Keratinocyte (primary cell): ENCODE measurements around the gene KCND2. TPM values are rescaled to one million over a fixed set of nuclear protein-coding genes. Genes with fewer than 3 reads are reported as not detected.

Experiments
- DNase-seq: peaks from one replicate; pipeline ENCODE4 v3.0.0-alpha.2; 2011; ENCODE audit warnings: low read depth, missing footprints, low spot score
- FAIRE-seq: peaks from 2 replicates; lab custom pipeline; 2011; peaks lifted over from hg19 to GRCh38; lab: Jason Lieb, UNC
- H2AFZ ChIP-seq: 2 replicates; pipeline ENCODE4 v1.6.0; 2012; ENCODE audit warnings: low read length, control low read depth, inconsistent platforms; ENCODE audit not compliant: control insufficient read depth
- H3K27ac ChIP-seq: 2 replicates; pipeline ENCODE4 v1.5.1; 2011; ENCODE audit warnings: low read length; ENCODE audit not compliant: control insufficient read depth, insufficient read depth
- H3K27me3 ChIP-seq: 3 replicates; pipeline ENCODE4 v1.6.0; 2011; ENCODE audit warnings: low read length; ENCODE audit not compliant: control insufficient read depth, insufficient read depth; ENCODE audit errors: extremely low read depth
- H3K36me3 ChIP-seq, 2 experiments: 2 replicates in 1 of 2; 3 replicates in 1 of 2; pipeline ENCODE4 v1.5.1; 2011; ENCODE audit warnings: low read length in 2 of 2, mild to moderate bottlenecking in 1 of 2; ENCODE audit not compliant: control insufficient read depth in 2 of 2, insufficient read depth in 2 of 2; ENCODE audit errors: extremely low read depth in 1 of 2
- H3K4me1 ChIP-seq: 3 replicates; pipeline ENCODE4 v1.5.1; 2011; ENCODE audit warnings: low read length; ENCODE audit not compliant: control insufficient read depth, insufficient read depth; ENCODE audit errors: extremely low read depth
- H3K4me2 ChIP-seq: 3 replicates; pipeline ENCODE4 v1.6.0; 2011; ENCODE audit warnings: low read depth, low read length; ENCODE audit not compliant: control insufficient read depth, insufficient read depth; ENCODE audit errors: extremely low read depth
- H3K4me3 ChIP-seq, 3 experiments: fragments of 200-600 bp in 1 of 3; sonication (generic) in 1 of 3; 2 replicates in 2 of 3; 3 replicates in 1 of 3; pipeline ENCODE4 v1.5.1; 2011 to 2016; ENCODE audit warnings: low read length in 3 of 3, mild to moderate bottlenecking in 3 of 3, control low read depth in 2 of 3, inconsistent platforms in 1 of 3, low read depth in 1 of 3, mixed read lengths in 1 of 3, mixed run types in 1 of 3, moderate library complexity in 1 of 3; ENCODE audit not compliant: control insufficient read depth in 2 of 3, insufficient read depth in 2 of 3; ENCODE audit errors: extremely low read depth in 1 of 3
- H3K79me2 ChIP-seq: 2 replicates; pipeline ENCODE4 v1.6.0; 2012; ENCODE audit warnings: low read length; ENCODE audit not compliant: control insufficient read depth, insufficient read depth
- H3K9ac ChIP-seq: 3 replicates; pipeline ENCODE4 v1.6.0; 2011; ENCODE audit warnings: low read length; ENCODE audit not compliant: control insufficient read depth, insufficient read depth; ENCODE audit errors: extremely low read depth
- H3K9me1 ChIP-seq: 3 replicates; pipeline ENCODE4 v1.6.0; 2011; ENCODE audit warnings: low read length; ENCODE audit not compliant: control insufficient read depth, insufficient read depth; ENCODE audit errors: extremely low read depth
- H3K9me3 ChIP-seq: 2 replicates; pipeline ENCODE4 v1.5.1; 2012; ENCODE audit warnings: low read depth, low read length; ENCODE audit not compliant: control insufficient read depth
- H4K20me1 ChIP-seq: 3 replicates; pipeline ENCODE4 v1.6.0; 2011; ENCODE audit warnings: low read length; ENCODE audit not compliant: control insufficient read depth, insufficient read depth; ENCODE audit errors: extremely low read depth
- EZH2 ChIP-seq: IDR thresholded peaks from one replicate; pipeline ENCODE4 v1.6.1; 2012; ENCODE audit warnings: inconsistent platforms, mild to moderate bottlenecking, low read length, moderate library complexity
- dilution Hi-C: fragments of 300-500 bp; cut with MboI; formaldehyde crosslinking; loops from one replicate; pipeline ENCODE4 v1.7.0; 2020; ENCODE audit warnings: low sequenced_read_pairs; ENCODE audit not compliant: extremely low pct_ligation_motif_present
- polyA plus RNA-seq, 5 experiments: library from polyadenylated mRNA; depleted of rRNA in 3 of 5; stranded (reverse) in 3 of 5; stranded (forward) in 1 of 5; unstranded in 1 of 5; fragments of >200 nt; gene quantifications; 1 replicate in 1 of 5; 2 replicates in 3 of 5; 3 replicates in 1 of 5; pipeline versions ENCODE4 v1.2.1 to v1.2.3, GENCODE V29; 2011 to 2012; ENCODE audit warnings: missing spikeins in 2 of 5, low read depth in 1 of 5, low replicate concordance in 1 of 5
- TF ChIP-seq, protein P1 (sequence below), 3 experiments: IDR thresholded peaks in 1 of 3; conservative IDR thresholded peaks in 1 of 3; optimal IDR thresholded peaks in 1 of 3; 2 replicates in 2 of 3; 3 replicates in 1 of 3; pipeline versions ENCODE3 to v1.5.1; 2011; ENCODE audit warnings: low read length in 3 of 3, mild to moderate bottlenecking in 3 of 3, moderate library complexity in 2 of 3, control low read depth in 1 of 3, inconsistent platforms in 1 of 3; ENCODE audit not compliant: insufficient read depth in 2 of 3; ENCODE audit errors: extremely low read depth in 1 of 3

Gene KCND2
- polyA plus RNA-seq, 1 donor (not counting 4 experiments of a cell fraction or from before 2014, with no cell fraction given), result not detected

DNA sequence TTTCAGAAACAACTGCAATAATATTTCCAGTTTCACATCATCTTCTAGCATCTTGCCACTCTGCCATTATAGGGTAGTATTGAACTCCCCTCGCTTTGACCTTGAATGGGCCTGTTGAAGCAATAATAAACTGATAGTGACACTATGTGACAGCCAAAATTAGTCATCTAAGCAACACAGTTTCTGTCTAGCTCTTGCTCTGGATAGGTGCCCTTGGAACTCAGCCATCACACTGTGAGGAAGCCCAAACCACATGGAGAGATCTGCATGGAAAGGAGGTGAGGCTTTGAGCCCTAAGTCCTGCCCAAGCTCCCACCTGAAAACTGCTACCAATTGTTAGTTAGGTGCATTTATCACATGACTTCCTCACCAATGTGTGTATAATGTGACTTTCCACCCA, 18.1 kb upstream of the KCND2 start:
- no peak for TF ChIP-seq EZH2
- TF ChIP-seq, protein P1, sequence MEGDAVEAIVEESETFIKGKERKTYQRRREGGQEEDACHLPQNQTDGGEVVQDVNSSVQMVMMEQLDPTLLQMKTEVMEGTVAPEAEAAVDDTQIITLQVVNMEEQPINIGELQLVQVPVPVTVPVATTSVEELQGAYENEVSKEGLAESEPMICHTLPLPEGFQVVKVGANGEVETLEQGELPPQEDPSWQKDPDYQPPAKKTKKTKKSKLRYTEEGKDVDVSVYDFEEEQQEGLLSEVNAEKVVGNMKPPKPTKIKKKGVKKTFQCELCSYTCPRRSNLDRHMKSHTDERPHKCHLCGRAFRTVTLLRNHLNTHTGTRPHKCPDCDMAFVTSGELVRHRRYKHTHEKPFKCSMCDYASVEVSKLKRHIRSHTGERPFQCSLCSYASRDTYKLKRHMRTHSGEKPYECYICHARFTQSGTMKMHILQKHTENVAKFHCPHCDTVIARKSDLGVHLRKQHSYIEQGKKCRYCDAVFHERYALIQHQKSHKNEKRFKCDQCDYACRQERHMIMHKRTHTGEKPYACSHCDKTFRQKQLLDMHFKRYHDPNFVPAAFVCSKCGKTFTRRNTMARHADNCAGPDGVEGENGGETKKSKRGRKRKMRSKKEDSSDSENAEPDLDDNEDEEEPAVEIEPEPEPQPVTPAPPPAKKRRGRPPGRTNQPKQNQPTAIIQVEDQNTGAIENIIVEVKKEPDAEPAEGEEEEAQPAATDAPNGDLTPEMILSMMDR (optimal IDR thresholded peaks at IDR 0.05 in 1 of 3, IDR thresholded peaks at IDR 0.05 in 1 of 3, conservative IDR thresholded peaks at IDR 0.05 in 1 of 3; ENCODE audit: extremely low read depth in 1 of 3, insufficient read depth in 2 of 3, low read length in 3 of 3), result no peak
- H3K27me3 ChIP-seq, result no peaks in the 10 kb centered on the region
- H3K9ac ChIP-seq, result no peak overlapping the region
- H4K20me1 ChIP-seq, result no peaks in the 10 kb centered on the region
- no peaks in the 10 kb centered on the region for H3K36me3 ChIP-seq
- no peak overlapping the region for H3K4me2 ChIP-seq
- no peaks in the 10 kb centered on the region for H3K79me2 ChIP-seq
- H3K4me1 ChIP-seq, result no peaks in the 10 kb centered on the region
- no peak overlapping the region for H3K4me3 ChIP-seq
- dilution Hi-C loops, result no loop called here
- no peak overlapping the region for H2AFZ ChIP-seq
- DNase-seq, result no peak
- no peaks in the 10 kb centered on the region for H3K9me1 ChIP-seq
- no peak for FAIRE-seq
- H3K27ac ChIP-seq, result no peak overlapping the region
- no peaks in the 10 kb centered on the region for H3K9me3 ChIP-seq

GRCh38 chr7:120256344-120257070, 16.5 kb upstream of the KCND2 start:
- Histone ChIP-seq H4K20me1 (no peaks in the 10 kb centered on the region), H3K36me3 (no peaks in the 10 kb centered on the region), H3K4me3 (no peak overlapping the region), H3K9me1 (no peaks in the 10 kb centered on the region), H3K27me3 (no peaks in the 10 kb centered on the region), H3K27ac (no peak overlapping the region), H3K4me2 (no peak overlapping the region), H3K9ac (no peak overlapping the region), H2AFZ (no peak overlapping the region), H3K79me2 (no peaks in the 10 kb centered on the region), H3K4me1 (no peaks in the 10 kb centered on the region), H3K9me3 (no peaks in the 10 kb centered on the region)
- TF ChIP-seq, protein P1 (optimal IDR thresholded peaks at IDR 0.05 in 1 of 3, IDR thresholded peaks at IDR 0.05 in 1 of 3, conservative IDR thresholded peaks at IDR 0.05 in 1 of 3; ENCODE audit: extremely low read depth in 1 of 3, insufficient read depth in 2 of 3, low read length in 3 of 3), result no peak
- TF ChIP-seq EZH2, result no peak
- DNase-seq, result no peak
- no peak for FAIRE-seq
- dilution Hi-C loops, result no loop called here
